ENCODE measurements around the gene ZNF3.

DNA sequence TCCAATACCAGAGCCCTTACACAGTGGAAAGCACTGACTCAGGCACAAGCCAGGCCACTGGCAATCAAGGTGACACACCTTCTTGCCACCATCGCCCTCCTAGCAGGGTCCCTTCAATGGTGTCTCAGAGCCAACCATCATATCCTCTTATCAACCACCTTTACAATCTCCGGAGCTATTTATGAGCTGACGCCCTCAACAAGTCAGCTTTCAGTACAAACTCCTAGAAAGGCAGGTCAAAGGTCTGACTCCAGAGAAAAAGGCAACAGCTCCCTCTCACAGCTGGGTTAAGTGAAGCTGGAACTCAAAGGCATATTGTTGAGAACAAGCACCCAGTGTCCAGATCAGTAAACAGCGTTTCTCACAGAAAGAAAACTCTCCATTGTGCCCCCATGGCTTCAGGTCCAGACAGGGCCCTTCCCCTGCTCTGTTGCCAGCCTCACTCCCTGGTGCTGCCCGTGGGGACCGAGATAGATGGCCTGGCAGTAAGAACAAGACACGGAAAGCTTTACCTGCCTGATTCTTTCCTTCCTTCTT is 2.4 kb downstream of the ZNF3 start:
- TF ChIP-seq, protein P1, sequence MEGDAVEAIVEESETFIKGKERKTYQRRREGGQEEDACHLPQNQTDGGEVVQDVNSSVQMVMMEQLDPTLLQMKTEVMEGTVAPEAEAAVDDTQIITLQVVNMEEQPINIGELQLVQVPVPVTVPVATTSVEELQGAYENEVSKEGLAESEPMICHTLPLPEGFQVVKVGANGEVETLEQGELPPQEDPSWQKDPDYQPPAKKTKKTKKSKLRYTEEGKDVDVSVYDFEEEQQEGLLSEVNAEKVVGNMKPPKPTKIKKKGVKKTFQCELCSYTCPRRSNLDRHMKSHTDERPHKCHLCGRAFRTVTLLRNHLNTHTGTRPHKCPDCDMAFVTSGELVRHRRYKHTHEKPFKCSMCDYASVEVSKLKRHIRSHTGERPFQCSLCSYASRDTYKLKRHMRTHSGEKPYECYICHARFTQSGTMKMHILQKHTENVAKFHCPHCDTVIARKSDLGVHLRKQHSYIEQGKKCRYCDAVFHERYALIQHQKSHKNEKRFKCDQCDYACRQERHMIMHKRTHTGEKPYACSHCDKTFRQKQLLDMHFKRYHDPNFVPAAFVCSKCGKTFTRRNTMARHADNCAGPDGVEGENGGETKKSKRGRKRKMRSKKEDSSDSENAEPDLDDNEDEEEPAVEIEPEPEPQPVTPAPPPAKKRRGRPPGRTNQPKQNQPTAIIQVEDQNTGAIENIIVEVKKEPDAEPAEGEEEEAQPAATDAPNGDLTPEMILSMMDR (IDR thresholded peaks at IDR 0.05; ENCODE audit: low read depth, low read length): no peak
- no peak for TF ChIP-seq EZH2phosphoT487 (IDR thresholded peaks at IDR 0.05; ENCODE audit: low read depth)

Data from OCI-LY3 (cell line).